H1 (cell line): ENCODE results near the gene RHOC.

Source experiments
- BRCA1 ChIP-seq: IDR thresholded peaks from 2 replicates; pipeline ENCODE4 v1.6.1; 2012; ENCODE audit warnings: low read depth, low read length, improper control_type of control experiment
- CEBPB ChIP-seq: IDR thresholded peaks from 2 replicates; pipeline ENCODE4 v1.6.1; 2012; ENCODE audit warnings: low read depth, low read length
- EP300 ChIP-seq, 2 experiments: IDR thresholded peaks; 1 replicate in 1 of 2; 2 replicates in 1 of 2; pipeline ENCODE4 v1.6.1; 2011 to 2012; ENCODE audit warnings: low read depth in 2 of 2, low read length in 2 of 2, mild to moderate bottlenecking in 2 of 2, borderline replicate concordance in 1 of 2, inconsistent platforms in 1 of 2, moderate library complexity in 1 of 2
- MAFK ChIP-seq: IDR thresholded peaks from 2 replicates; pipeline ENCODE4 v1.6.1; 2012; ENCODE audit warnings: low read depth, mild to moderate bottlenecking, improper control_type of control experiment, low read length
- POLR2A ChIP-seq, 2 experiments: IDR thresholded peaks; 1 replicate in 1 of 2; 2 replicates in 1 of 2; pipeline ENCODE4 v1.6.1; 2011; ENCODE audit warnings: low read depth in 2 of 2, low read length in 2 of 2, mild to moderate bottlenecking in 2 of 2; ENCODE audit errors: control extremely low read depth in 1 of 2
- POU5F1 ChIP-seq: IDR thresholded peaks from 2 replicates; pipeline ENCODE4 v1.6.1; 2011; ENCODE audit warnings: low read depth, mild to moderate bottlenecking, low read length, moderate library complexity
- RAD21 ChIP-seq, 2 experiments: IDR thresholded peaks in 1 of 2; conservative IDR thresholded peaks in 1 of 2; 2 replicates each; pipeline ENCODE4 v1.6.1; 2011; ENCODE audit warnings: low read depth in 2 of 2, low read length in 2 of 2, improper control_type of control experiment in 1 of 2, inconsistent platforms in 1 of 2, mild to moderate bottlenecking in 1 of 2, moderate library complexity in 1 of 2
- RXRA ChIP-seq: IDR thresholded peaks from 2 replicates; pipeline ENCODE4 v1.6.1; 2011; ENCODE audit warnings: low read depth, mild to moderate bottlenecking, low read length, moderate library complexity; ENCODE audit not compliant: insufficient read depth
- TBP ChIP-seq: IDR thresholded peaks from 2 replicates; pipeline ENCODE4 v1.6.1; 2011; ENCODE audit warnings: low read depth, low read length, improper control_type of control experiment
- TF ChIP-seq, protein P1 (sequence below), 3 experiments: IDR thresholded peaks; 1 replicate in 2 of 3; 2 replicates in 1 of 3; pipeline versions ENCODE4 v1.5.1 to v1.6.1; 2011; ENCODE audit warnings: low read length in 3 of 3, mild to moderate bottlenecking in 3 of 3, inconsistent platforms in 2 of 3, low read depth in 1 of 3, moderate library complexity in 1 of 3; ENCODE audit not compliant: insufficient read depth in 1 of 3; ENCODE audit errors: control extremely low read depth in 1 of 3

DNA sequence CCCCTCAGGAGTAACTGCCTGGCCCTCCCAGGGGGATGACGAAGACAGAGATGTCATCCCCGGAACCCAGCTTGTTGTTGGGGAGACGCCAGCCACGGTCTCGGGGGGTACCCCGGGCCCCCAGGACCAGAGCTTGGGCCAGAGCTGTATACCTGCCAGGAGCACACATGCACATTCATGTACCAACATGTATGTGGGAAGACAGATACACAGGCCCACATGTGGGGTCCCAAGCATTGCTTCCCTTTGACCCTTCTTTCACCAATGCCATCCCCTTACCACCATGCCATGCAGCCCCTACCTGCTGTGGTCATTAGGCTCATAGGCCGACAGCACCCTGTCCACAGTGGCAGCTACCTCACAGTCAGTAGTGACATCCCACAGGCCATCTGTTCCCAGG is 3.2 kb upstream of the RHOC start:
- TF ChIP-seq, protein P1, sequence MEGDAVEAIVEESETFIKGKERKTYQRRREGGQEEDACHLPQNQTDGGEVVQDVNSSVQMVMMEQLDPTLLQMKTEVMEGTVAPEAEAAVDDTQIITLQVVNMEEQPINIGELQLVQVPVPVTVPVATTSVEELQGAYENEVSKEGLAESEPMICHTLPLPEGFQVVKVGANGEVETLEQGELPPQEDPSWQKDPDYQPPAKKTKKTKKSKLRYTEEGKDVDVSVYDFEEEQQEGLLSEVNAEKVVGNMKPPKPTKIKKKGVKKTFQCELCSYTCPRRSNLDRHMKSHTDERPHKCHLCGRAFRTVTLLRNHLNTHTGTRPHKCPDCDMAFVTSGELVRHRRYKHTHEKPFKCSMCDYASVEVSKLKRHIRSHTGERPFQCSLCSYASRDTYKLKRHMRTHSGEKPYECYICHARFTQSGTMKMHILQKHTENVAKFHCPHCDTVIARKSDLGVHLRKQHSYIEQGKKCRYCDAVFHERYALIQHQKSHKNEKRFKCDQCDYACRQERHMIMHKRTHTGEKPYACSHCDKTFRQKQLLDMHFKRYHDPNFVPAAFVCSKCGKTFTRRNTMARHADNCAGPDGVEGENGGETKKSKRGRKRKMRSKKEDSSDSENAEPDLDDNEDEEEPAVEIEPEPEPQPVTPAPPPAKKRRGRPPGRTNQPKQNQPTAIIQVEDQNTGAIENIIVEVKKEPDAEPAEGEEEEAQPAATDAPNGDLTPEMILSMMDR (IDR thresholded peaks at IDR 0.05; ENCODE audit: control extremely low read depth in 1 of 3, insufficient read depth in 1 of 3, low read depth in 1 of 3, low read length in 3 of 3): no peak
- TF ChIP-seq BRCA1: no peak
- TF ChIP-seq CEBPB: no peak
- TF ChIP-seq RAD21 (IDR thresholded peaks at IDR 0.05 in 1 of 2, conservative IDR thresholded peaks at IDR 0.05 in 1 of 2; ENCODE audit: low read depth in 2 of 2, low read length in 2 of 2): no peak
- no peak for TF ChIP-seq EP300 (IDR thresholded peaks at IDR 0.05; ENCODE audit: borderline replicate concordance in 1 of 2, low read depth in 2 of 2, low read length in 2 of 2)
- no peak for TF ChIP-seq MAFK
- no peak for TF ChIP-seq TBP
- TF ChIP-seq POLR2A (IDR thresholded peaks at IDR 0.05; ENCODE audit: control extremely low read depth in 1 of 2, low read depth in 2 of 2, low read length in 2 of 2): no peak
- no peak for TF ChIP-seq RXRA
- TF ChIP-seq POU5F1: no peak
